HG03175 (cell line): ENCODE measurements around the gene DOCK3.
"Not testable (repeated sequence)": the region's sequence is repeated elsewhere in the genome, so short reads cannot be mapped to it uniquely, and the experiment has no call there.

Source experiments
- ATAC-seq: cut with Tn5 transposase; IDR thresholded peaks from one replicate; pipeline ENCODE4 v1.9.1; 2021; ENCODE audit warnings: mild to moderate bottlenecking, moderate library complexity; ENCODE audit not compliant: unreplicated experiment

DOCK3 gene

DNA sequence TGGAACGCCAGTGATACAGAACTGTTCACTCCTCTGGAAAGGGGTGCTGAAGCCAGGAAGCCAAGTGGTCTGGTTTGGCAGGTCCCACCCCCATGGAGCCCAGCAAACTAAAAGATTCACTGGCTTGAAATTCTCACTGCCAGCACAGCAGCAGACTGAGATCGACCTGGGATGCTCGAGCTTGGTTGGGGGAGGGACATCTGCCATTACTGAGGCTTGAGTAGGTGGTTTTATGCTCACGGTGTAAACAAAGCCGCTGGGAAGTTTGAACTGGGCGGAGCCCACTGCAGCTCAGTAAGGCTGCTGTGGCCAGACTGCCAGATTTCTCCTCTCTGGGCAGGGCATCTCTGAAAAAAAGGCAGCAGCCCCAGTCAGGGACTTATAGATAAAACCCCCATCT, 417.4 kb downstream of the DOCK3 start:
- ATAC-seq: not testable (repeated sequence)

DNA sequence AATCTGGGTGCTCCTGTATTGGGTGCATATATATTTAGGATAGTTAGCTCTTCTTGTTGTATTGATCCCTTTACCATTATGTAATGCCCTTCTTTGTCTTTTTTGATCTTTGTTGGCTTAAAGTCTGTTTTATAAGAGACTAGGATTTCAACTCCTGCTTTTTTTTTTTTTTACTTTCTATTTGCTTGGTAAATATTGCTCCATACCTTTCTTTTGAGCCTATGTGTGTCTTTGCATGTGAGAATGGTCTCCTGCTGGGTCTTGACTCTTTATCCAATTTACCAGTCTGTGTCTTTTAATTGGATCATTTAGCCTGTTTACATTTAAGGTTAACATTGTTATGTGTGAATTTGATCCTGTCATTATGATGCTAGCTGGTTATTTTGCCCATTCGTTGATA, 420.1 kb downstream of the DOCK3 start:
- ATAC-seq: not testable (repeated sequence)

DNA sequence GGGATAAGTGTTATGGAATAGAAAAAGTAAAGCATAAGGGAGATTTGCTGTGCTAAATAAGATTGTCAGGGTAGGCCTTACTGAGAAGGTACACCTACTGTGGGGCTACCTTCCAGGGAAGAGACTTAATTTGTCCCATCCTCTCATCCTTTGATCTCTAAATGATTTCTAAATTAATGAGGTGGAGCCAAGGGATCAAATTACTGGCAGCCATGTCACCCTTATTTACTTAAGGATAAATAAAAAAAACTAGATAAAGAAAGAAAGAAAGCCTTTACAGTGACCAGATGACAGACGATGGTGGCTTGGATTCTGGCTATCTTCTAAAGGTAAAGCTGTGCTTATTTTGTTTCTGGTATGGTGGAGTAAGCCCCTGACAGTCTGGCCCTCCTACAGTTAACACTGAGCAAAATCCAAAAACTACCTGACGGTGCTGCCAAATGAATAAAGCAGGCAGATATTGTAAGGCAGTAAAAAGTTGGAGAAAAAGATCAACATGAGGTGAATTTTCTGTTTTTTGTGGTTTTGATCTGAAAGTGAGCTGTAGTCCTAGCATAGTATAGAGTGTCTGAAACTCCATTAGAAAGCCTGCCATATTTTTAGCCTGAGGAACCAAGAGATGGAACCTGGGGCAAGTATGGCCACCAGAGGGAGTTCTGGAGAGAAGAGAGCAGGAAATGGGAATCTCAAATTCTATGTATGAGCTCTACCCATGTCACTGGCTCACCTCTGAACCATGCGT, 425.2 kb downstream of the DOCK3 start:
- no peak for ATAC-seq

DNA sequence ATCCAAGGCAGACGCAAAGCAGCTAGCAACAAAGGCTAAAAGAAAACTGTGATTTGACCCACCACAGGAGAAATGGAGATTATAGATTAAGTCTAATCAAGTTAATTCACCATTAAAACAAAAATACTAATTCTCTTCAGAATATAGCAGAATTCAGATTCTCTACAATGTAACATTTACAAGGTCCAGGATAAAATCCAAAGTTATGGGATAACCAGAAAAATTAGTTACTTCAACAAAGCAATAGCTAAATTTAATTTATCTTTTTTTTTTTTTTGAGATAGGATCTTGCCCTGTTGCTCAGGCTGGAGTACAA, 425.8 kb downstream of the DOCK3 start:
- ATAC-seq: no peak

DNA sequence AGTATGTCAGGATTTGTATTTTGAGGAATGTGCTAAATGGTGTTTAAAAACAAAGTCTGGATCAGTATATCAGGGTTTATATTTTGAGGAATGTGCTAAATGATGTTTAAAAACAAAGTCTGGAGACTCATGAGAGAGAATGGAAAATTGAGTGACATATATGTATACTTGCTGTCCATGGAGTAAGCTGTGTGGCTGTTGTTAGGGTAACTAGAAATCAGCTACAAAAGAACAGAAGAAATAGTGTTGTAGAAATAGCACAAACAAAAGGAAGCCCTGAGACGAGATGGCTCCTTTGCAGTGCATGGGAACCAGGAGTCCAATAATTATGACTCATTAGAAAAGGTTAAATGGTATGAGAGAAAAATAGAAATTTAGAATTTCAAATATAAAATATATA, 427.7 kb downstream of the DOCK3 start:
- no peak for ATAC-seq

DNA sequence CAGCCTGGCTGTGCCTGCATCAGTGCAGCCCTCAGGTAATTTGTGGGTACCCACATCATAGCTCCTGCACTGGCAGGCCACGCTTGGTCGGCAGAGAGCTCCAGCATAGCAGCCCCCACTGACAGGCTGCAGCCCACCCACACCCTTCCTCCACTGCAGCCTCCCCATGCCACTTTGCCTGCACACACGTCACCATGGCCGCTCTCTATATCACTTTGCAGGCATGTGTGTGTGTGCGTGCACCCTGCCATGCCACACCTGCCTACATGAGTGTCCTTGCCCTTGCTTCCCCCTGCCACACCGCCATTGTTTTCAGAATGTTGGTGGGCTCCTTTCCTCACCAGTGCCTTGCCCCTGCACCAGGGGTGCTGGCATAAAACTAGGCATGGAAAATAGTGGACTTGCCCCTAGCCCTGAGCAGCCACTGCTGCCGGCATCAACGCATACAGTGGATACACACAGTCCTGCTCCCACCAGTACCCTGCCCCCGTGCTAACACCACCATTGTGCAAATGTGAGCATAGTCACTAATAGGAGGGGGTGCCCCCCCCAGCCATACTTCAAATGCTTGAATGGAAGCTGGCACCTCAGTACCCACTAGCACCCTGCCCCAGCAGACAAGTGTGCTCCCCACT, 431.6 kb downstream of the DOCK3 start:
- no peak for ATAC-seq

DNA sequence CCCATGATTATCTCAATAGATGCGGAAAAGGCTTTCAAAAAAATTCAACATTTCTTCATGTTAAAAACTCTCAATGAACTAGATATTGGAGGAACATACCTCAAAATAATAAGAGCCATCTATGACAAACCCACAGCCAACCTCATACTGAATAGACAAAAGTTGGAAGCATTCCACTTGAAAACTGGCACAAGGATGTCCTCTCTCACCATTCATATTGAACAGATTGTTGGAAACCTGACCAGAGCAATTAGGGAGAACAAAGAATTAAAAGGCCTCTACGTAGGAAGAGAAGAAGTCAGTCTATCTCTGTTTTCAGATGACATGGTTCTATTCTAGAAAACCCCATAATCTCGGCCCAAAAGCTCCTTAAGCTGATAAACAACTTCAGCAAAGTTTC, 435.9 kb downstream of the DOCK3 start:
- no peak for ATAC-seq

DNA sequence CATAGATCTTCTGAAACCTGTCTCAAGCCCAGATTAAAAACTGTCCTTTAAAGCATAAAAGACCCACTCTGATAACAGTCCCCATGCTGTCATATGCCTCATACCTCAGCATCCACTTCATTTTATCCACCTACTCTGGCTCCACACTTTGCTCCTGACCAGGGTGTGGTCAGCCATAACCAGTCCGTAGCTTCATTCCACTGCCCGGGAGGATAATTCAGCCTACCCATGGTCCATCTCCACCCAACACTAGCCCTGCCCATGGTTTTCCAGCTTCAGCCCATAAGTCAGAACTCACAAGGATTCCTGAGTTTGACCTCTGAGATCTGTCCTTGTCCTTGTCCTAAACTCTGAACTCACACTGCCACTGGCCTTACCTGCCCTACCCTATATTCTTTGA, 448.2 kb downstream of the DOCK3 start:
- no peak for ATAC-seq

DNA sequence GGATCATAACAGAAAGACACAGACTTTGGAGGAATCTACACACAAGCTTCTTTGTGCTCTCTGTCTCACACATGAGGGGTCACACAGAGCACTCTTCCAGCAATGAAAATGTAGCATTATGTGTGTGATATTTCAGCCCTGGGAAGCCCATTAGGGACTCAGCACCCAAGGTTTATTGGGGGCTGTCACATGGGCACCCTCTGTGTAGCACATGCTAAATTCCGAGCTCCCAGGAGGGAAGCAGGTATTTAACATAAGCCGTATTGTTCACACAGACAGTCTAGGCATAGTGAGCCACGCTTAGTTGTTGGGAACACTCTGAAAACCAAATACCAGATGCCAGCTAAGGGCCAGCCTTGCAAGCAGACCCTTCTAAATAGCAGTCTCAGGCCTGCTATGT, 448.8 kb downstream of the DOCK3 start:
- no peak for ATAC-seq

DNA sequence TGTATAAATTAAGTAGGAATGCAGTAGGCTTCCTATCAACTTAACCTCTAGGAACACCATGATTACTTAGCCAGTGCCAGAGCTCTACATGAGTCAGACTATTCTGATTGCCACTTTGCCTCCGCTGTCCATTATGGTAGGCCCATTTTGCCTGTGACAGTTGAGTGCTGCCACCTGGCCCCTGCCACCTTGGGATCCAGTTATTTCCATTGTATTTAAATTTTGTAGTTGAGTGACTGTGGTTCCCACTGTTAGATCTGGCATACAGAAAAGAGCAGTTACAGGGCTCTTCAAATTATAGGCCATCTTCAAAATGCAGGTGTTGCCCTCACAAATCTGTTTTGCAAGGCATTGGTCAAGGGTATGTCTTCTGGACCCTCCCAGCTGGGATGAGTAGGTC, 456.9 kb downstream of the DOCK3 start:
- ATAC-seq: not testable (repeated sequence)

DNA sequence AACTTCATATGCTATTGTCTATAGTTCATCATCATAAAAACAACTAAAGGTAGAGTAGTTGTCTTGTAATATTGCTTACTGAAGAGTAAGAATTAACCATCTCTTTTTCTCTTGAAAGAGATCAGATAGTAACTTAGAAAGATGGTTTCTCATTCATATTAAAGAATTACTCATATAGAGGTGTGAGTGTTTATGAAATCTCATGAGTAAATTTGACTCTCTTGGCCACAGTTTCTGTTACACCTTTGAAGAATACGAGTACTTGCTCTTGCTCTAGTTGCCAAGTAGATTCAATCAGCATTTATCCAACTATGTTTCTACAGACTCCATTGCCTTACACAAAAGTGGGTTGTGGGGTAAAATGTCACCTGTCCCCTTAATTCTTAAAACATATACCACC, 463.0 kb downstream of the DOCK3 start:
- no peak for ATAC-seq

DNA sequence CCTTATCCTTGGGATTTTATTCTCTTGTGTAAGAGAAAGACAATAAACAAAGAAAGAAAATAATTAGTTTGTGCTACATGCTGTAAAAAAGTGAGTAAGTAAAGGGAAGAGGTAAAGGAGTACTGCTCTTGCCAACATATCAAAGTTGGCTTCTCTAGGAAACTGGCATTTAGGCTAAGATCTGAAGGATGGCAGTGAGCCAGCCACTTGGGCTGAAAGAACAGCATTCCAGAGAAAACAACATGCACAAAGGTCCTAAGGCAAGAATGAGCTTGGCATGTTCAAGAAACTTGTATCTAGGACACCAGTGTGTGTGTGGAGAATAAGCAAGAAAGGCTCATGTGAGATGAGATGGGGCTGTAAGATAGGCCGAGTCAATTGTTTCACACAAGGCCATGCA, 464.9 kb downstream of the DOCK3 start:
- ATAC-seq: no peak

DNA sequence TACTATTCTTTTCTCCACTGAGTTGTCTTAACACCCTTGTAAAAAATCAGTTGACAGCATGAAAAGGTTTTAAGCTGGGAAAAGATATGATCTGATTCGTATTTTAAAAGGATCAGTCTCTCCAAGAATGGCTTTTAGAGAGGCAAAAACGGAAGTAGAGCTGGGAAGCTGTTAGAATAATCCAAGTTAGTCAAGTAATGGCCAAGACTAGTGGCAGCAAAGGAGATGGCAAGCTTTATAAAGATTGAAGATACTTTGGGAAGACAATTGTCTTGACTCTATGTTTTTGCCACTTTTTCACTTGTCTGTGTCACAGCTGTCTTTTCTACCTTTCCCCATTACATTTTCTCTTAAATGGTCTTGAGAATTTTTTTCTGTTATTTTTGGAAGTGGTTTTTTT, 466.8 kb downstream of the DOCK3 start:
- ATAC-seq: no peak

DNA sequence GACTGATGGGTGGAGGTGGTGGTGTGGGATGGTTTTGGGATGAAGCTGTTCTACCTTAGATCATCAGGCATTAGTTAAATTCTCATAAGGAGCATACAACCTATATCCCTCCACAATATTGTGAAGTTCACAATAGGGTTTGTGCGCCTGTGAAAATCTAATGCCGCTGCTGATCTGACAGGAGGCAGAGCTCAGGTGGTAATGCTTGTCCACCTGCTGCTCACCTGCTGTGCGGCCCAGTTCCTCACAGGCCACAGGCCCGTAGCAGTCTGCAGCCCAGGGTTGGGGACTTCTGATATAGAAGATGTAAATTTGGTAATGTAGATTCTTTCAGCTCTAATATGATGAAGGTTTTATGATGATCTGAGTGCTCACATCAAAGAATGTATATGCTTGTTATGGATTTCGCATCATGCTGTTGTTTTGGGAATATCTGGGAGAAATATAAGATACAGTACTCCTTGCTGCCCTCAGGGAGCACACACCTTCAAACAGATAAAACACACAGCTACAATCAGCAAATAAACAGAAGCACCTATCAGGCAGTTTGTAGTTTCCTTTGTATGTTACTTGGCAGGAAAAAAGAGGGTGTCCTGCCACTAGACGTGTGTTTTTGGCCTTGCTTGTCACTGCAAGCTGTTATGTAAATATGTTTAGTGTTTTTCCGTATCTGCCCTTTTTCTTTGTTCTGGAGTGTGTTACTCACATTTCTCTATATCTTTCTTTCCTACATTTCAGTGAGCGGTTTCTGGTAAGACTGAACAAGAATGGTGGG, 471.3 kb downstream of the DOCK3 start:
- ATAC-seq: no peak

DNA sequence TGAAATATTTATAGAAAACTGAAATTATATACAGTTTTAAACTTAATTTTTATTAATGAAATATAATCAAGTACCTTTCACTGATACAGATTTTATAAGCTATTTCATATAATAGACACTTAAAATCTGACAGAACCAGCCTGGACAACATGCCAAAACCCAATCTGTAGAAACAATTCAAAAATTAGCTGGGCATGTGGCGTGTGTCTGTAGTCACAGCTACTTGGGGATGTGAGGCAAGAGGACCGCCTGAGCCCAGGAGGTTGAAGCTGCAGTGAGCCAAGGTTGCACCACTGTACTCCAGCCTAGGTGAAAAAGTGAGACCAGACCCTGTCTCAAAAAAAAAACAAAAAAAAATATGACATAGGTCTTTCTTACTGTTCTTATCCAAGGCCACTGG, 472.1 kb downstream of the DOCK3 start:
- no peak for ATAC-seq

DNA sequence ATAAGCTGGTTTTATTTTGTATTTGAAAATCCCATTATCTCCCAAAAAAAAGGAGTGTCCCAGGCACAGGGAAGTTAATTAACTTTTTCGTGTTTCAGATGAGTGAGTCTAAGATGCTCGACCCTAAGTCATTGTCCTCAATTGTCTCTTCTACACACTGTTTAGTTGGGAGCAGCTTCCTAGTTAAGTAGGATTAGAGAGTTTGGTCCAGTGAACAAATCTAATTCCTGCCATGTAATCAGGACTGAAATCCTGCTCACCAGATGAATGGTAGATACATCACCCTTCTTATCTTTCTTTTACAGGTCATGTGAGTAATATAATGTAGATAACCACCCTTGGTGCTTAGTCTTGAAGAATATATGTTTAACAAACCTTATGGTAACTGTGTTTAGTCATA, 481.4 kb downstream of the DOCK3 start:
- ATAC-seq: no peak

DNA sequence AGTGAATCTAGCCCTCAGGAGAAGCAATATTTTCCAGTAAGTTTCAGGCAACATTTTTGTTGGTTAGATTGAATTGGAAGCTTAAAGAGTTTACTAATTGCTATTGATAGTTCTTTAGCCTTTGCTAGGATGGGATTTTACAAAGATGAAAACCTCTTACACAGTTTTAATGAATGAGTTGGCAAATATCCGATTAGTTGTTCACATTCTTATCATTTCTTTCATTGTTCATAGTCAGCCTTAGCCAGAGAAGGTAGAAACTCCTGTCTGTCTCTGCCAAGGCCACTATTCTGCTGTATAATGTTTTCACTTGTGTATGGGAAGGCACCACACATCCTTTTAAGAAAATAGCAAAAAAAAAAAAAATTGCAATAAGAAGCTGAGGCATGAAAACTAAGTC, 488.3 kb downstream of the DOCK3 start:
- ATAC-seq: no peak

DNA sequence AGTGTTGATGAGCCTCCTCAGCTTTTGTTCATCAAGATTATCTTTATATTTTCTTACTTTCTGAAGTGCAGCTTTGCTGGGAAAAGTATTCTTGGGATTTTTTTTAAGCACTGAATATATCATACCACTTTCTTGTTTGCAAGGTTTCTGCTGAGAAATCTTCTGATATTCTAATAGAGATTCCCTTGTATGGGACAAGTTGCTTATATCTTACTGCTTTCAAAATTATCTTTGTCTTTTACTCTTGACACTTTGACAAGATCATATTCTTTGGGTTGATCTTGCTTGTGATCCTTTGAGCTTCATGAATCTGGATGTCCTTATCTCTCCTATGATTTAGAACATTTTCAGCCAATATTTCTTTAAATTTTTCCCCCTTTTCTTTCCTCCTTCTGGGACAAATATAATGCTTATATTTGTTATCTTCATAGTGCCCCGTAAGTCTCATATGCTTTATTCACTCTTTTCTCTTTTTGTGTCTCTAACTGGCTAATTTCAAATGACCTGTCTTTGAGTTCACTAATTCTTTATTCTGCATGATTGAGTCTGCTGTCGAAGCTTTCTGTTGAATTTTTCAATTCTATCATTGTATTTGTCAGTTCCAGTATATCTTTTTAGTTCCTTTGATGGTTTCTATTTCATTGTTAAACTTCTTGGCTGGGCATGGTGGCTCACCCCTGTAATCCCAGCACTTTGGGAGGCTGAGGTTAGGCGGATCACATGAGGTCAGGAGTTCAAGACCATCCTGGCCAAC, 499.0 kb downstream of the DOCK3 start:
- no peak for ATAC-seq

DNA sequence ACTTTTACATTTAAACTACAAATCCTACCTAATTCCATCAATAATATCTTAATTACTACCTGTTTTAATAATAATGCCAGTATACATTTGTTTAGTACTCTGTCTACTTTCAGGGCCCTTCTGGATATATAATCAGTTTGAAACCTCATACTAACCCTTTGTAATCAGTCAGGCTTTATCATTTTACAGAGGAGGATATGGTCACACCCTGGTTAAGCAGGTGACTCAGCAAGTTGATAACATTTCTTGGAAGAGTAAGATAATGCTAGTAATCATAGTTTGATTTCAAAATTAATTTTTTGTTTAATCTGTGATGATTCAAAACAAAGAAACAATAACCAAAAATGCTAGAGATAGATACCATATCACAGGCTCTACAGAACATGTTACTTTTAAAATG, 502.2 kb downstream of the DOCK3 start:
- ATAC-seq: no peak

DNA sequence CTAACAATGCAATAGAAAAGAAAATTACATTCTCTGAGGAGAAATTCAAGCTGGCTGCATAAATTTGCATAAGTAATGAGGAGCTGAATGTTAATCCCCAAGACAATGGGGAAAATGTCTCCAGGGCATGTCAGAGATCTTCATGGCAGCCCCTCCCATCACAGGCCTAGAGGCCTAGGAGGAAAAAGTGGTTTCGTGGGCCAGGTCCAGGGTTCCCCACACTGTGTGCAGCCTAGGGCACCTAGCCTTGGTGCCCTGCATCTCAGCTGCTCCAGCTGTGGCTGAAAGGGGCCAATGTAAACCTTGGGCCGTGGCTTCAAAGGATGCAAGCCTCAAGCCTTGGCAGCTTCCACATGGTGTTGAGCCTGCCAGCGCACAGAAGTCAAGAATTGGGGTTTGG, 511.7 kb downstream of the DOCK3 start:
- not testable (repeated sequence) for ATAC-seq

DNA sequence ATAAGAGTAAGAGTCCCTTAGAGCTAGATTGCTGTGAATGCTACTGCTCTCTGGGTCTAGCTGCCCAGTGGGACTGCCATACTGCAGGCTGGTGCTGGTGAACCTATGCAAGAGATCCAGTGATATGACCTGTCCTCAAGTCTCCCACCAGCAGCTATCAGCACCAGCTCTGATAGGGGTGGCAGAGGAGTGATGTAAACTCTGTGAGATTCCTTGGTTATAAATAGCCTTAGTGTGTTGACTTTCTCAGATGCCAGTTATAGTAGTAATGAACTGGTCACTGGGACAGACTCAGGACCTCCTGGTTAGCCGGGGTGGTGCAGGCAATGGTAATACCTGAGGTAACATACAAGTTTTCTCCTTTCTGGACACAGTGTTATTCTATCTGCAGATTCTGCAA, 515.5 kb downstream of the DOCK3 start:
- no peak for ATAC-seq

DNA sequence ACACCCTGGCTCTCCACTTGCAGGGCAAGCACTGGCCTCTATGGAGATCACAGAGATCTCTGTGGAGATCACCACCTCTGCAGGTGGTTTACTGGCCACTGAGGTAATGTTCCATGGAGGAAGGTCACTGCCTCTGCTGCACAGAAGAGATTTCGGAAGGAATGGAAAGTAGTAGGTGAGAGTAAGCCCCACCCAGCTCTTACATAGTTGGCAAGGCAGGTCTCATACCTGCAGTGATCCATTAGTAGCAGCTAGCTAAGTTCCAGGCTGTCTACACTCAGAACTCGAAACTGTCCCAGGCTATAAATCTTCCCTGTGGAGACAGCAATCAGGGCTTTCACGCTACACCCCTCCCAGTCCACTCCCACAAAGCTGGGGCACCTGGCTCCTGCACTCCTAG, 516.1 kb downstream of the DOCK3 start:
- no peak for ATAC-seq
